ENCODE data around the gene CROCC2.

Gene CROCC2

DNA sequence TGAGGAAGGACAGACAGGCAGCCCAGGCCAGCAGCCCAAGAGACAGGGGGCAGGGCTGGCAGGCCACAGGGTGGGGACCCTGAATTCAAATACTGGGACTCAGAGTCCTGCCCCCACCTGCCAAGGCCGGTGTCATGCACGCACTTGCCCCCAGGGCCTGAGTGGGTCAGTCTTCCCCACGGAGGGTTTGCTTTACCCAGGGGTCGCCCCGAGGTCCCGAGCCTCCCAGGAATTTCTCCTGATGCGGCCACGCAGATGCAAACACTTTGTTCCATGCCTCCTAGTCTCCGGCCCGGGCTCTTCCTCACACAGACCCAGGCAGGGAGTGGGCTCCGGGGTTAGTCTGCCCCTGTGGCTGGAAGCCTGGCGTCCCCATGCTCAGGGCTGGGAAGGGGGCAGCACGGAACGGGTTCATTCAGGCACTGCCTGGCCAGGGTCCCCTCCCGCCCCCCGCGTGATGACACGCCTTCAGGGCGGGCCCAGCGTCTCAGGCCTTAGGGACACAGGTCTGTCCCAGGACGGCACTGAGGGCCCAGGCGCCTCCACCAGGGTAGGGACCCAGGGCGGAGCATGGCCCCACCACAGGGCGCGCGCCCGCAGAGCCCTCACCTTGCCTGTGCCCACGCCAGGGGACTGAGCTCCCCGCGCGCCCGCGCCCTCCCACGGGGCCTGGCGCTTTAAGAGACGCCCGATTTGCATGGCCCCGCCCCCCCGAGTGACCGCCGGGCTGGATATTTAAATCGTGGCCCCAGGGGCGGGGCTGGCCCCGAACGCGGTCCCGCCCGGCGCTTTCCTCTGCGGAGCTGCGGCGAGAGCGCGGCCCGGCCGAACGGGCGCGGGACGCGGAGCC, 91.9 kb downstream of the CROCC2 start, which contains the start of gene SNED1:
SNED1 (plus strand) TSS at position 763 of the 850 bp plus-strand sequence. CDS start 220 bp downstream, outside the sequence.
- Histone ChIP-seq H3K27ac (replicated peaks) (no peak within 1 kb of the TSS), H3K27me3 (ENCODE audit: insufficient read depth, poor library complexity, severe bottlenecking) (peaks cover 23% of the 10 kb centered on the region), H3K4me3 (replicated peaks; ENCODE audit: insufficient read depth, low read length) (no peak within 1 kb of the TSS; the same call in 1 of the 2 replicates)
- DNase-seq (ENCODE audit: low read depth in 1 of 2, low spot score in 1 of 2), result no peak
- no peak for TF ChIP-seq SPI1 (IDR thresholded peaks at IDR 0.05; ENCODE audit: borderline replicate concordance, low read depth)
- TF ChIP-seq, protein P1, sequence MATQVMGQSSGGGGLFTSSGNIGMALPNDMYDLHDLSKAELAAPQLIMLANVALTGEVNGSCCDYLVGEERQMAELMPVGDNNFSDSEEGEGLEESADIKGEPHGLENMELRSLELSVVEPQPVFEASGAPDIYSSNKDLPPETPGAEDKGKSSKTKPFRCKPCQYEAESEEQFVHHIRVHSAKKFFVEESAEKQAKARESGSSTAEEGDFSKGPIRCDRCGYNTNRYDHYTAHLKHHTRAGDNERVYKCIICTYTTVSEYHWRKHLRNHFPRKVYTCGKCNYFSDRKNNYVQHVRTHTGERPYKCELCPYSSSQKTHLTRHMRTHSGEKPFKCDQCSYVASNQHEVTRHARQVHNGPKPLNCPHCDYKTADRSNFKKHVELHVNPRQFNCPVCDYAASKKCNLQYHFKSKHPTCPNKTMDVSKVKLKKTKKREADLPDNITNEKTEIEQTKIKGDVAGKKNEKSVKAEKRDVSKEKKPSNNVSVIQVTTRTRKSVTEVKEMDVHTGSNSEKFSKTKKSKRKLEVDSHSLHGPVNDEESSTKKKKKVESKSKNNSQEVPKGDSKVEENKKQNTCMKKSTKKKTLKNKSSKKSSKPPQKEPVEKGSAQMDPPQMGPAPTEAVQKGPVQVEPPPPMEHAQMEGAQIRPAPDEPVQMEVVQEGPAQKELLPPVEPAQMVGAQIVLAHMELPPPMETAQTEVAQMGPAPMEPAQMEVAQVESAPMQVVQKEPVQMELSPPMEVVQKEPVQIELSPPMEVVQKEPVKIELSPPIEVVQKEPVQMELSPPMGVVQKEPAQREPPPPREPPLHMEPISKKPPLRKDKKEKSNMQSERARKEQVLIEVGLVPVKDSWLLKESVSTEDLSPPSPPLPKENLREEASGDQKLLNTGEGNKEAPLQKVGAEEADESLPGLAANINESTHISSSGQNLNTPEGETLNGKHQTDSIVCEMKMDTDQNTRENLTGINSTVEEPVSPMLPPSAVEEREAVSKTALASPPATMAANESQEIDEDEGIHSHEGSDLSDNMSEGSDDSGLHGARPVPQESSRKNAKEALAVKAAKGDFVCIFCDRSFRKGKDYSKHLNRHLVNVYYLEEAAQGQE (IDR thresholded peaks at IDR 0.05; ENCODE audit: insufficient replicate concordance, low read depth), result no peak
- TF ChIP-seq, protein P2, sequence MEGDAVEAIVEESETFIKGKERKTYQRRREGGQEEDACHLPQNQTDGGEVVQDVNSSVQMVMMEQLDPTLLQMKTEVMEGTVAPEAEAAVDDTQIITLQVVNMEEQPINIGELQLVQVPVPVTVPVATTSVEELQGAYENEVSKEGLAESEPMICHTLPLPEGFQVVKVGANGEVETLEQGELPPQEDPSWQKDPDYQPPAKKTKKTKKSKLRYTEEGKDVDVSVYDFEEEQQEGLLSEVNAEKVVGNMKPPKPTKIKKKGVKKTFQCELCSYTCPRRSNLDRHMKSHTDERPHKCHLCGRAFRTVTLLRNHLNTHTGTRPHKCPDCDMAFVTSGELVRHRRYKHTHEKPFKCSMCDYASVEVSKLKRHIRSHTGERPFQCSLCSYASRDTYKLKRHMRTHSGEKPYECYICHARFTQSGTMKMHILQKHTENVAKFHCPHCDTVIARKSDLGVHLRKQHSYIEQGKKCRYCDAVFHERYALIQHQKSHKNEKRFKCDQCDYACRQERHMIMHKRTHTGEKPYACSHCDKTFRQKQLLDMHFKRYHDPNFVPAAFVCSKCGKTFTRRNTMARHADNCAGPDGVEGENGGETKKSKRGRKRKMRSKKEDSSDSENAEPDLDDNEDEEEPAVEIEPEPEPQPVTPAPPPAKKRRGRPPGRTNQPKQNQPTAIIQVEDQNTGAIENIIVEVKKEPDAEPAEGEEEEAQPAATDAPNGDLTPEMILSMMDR (IDR thresholded peaks at IDR 0.05; ENCODE audit: insufficient read depth, low read length), result no peak
- no peak for TF ChIP-seq GABPA (IDR thresholded peaks at IDR 0.05; ENCODE audit: low read depth)
- no peak for TF ChIP-seq POLR2AphosphoS5 (IDR thresholded peaks at IDR 0.05; ENCODE audit: low read depth)

DNA sequence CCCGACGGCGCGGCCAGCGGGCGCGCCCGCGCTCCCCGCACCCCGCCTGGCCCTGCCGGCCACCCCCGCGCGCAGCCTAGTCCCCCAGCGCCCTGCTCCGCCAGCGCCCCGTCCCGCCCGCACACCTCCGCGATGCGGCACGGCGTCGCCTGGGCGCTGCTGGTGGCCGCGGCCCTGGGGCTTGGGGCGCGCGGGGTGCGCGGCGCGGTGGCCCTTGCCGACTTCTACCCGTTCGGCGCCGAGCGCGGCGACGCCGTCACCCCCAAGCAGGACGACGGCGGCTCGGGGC, 92.5 kb downstream of the CROCC2 start:
- Histone ChIP-seq H3K4me3 (replicated peaks; ENCODE audit: insufficient read depth, low read length) (no peak overlapping the region), H3K27me3 (ENCODE audit: insufficient read depth, poor library complexity, severe bottlenecking) (peaks cover 23% of the 10 kb centered on the region), H3K27ac (replicated peaks) (no peak overlapping the region)

DNA sequence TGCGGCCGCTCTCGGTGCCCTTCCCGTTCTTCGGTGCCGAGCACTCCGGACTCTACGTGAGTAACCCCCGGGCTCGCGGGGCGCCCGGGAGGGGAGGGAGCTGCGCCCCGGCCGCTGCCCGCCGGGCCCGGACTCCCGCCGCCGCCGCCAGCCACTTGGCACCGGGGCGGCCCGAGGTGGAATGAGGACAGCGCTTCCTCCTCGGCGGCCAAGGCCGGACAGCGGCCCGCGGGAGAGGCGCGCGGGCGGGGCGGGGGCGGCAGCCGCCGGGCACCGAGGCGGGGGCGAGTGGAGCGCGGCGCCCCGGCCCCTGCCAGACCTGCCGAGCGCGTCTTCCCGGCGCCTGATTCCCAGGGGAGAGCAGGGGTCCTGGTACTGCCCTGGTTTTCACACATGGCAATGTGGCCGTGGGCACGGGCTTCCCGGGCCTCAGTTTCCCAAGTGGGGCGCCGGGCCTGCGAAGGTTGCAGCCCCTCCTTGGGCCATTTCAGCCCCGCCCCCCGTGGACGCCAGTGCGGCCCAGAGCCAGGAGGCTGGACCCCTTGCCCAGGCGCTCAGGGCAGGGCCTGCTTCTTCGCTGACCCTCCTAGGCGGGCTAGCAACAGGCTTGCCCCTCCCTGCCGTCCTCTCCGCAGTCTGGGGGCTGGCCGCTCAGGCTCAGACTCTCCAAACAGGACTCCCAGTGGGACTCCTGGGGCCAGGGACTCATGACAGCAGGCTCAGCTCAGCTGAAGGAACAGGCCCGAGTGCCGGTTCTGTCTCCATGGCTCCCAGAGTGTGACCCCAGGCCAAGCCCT, 93.1 kb downstream of the CROCC2 start:
- TF ChIP-seq GABPA (IDR thresholded peaks at IDR 0.05; ENCODE audit: low read depth) (no peak), POLR2AphosphoS5 (IDR thresholded peaks at IDR 0.05; ENCODE audit: low read depth) (no peak), SPI1 (IDR thresholded peaks at IDR 0.05; ENCODE audit: borderline replicate concordance, low read depth) (no peak)
- TF ChIP-seq, protein P1 (IDR thresholded peaks at IDR 0.05; ENCODE audit: insufficient replicate concordance, low read depth), result no peak
- TF ChIP-seq, protein P2 (IDR thresholded peaks at IDR 0.05; ENCODE audit: insufficient read depth, low read length), result no peak
- H3K27ac ChIP-seq (replicated peaks), result no peak overlapping the region
- no peak for DNase-seq (ENCODE audit: low read depth in 1 of 2, low spot score in 1 of 2)
- H3K4me3 ChIP-seq (replicated peaks; ENCODE audit: insufficient read depth, low read length), result no peak overlapping the region
- peaks cover 23% of the 10 kb centered on the region for H3K27me3 ChIP-seq (ENCODE audit: insufficient read depth, poor library complexity, severe bottlenecking)

More for the DNA sequence above, 92.5 kb downstream of the CROCC2 start:
- DNase-seq (ENCODE audit: low read depth in 1 of 2, low spot score in 1 of 2), result no peak
- TF ChIP-seq GABPA (IDR thresholded peaks at IDR 0.05; ENCODE audit: low read depth) (no peak), POLR2AphosphoS5 (IDR thresholded peaks at IDR 0.05; ENCODE audit: low read depth) (no peak)
- TF ChIP-seq, protein P2 (IDR thresholded peaks at IDR 0.05; ENCODE audit: insufficient read depth, low read length), result no peak
- TF ChIP-seq, protein P1 (IDR thresholded peaks at IDR 0.05; ENCODE audit: insufficient replicate concordance, low read depth), result no peak

Measured in HL-60 (cell line).